SK-N-SH (cell line): ENCODE data around the gene LCN1. TPM values are rescaled to one million over a fixed set of nuclear protein-coding genes. Genes with fewer than 3 reads are reported as not detected.

Experiments
- CTCF ChIA-PET: fragments of 300-600, 350-600 bp; formaldehyde crosslinking; extraction: SDS; loops from one replicate; lab custom pipeline; 2021; lab: Yijun Ruan, JAX
- POLR2A ChIA-PET: fragments of 350-600 bp; sonication (Branson Sonifier 250); formaldehyde crosslinking; extraction: SDS; loops from one replicate; lab custom pipeline; 2020; ENCODE audit warnings: antibody characterized with exemption, inconsistent platforms; lab: Yijun Ruan, JAX
- DNase-seq: peaks from one replicate; pipeline ENCODE4 v3.0.0; 2012
- H2AFZ ChIP-seq: fragments of 200-600 bp; sonication (generic); 2 replicates; pipeline ENCODE4 v1.8.1; 2016; ENCODE audit warnings: antibody characterized with exemption, mild to moderate bottlenecking, low read depth
- H3F3A ChIP-seq: fragments of 200-600 bp; sonication (generic); replicated peaks from 2 replicates; pipeline ENCODE3; 2016; ENCODE audit warnings: antibody characterized with exemption, mild to moderate bottlenecking; ENCODE audit not compliant: insufficient read depth
- H3K27ac ChIP-seq, 2 experiments: fragments of 200-500 bp in 1 of 2; fragments of 200-600 bp in 1 of 2; sonication (Bioruptor generic) in 1 of 2; sonication (generic), shearing (Covaris generic) in 1 of 2; 2 replicates each; pipeline versions ENCODE4 v1.5.1 to v1.6.1; 2014 to 2016; ENCODE audit warnings: low read depth in 2 of 2, inconsistent platforms in 1 of 2, low read length in 1 of 2, mild to moderate bottlenecking in 1 of 2, mixed read lengths in 1 of 2
- H3K27me3 ChIP-seq: fragments of 200-600 bp; sonication (generic), shearing (Covaris generic); 2 replicates; pipeline ENCODE4 v1.6.1; 2016; ENCODE audit warnings: mixed run types; ENCODE audit not compliant: insufficient read depth
- H3K36me3 ChIP-seq, 2 experiments: fragments of 200-500 bp in 1 of 2; fragments of 200-600 bp in 1 of 2; sonication (Bioruptor generic) in 1 of 2; sonication (generic) in 1 of 2; replicated peaks in 1 of 2; 2 replicates each; pipeline versions ENCODE3 to v1.5.1; 2014 to 2016; ENCODE audit warnings: low read length in 1 of 2, mild to moderate bottlenecking in 1 of 2; ENCODE audit not compliant: insufficient read depth in 2 of 2, control insufficient read depth in 1 of 2
- H3K4me1 ChIP-seq, 2 experiments: fragments of 200-500 bp in 1 of 2; fragments of 200-600 bp in 1 of 2; sonication (Bioruptor generic) in 1 of 2; sonication (generic), shearing (Covaris generic) in 1 of 2; 2 replicates each; pipeline versions ENCODE4 v1.5.1 to v1.6.1; 2014 to 2016; ENCODE audit warnings: low read depth in 1 of 2, low read length in 1 of 2, mixed run types in 1 of 2; ENCODE audit not compliant: insufficient read depth in 2 of 2, control insufficient read depth in 1 of 2
- H3K4me2 ChIP-seq: fragments of 200-600 bp; sonication (generic), shearing (Covaris generic); 2 replicates; pipeline ENCODE4 v1.6.1; 2017; ENCODE audit warnings: mixed run types
- H3K4me3 ChIP-seq, 2 experiments: fragments of 200-500 bp in 1 of 2; fragments of 200-600 bp in 1 of 2; sonication (Bioruptor generic) in 1 of 2; sonication (generic), shearing (Covaris generic) in 1 of 2; 2 replicates each; pipeline versions ENCODE4 v1.5.1 to v1.8.1; 2014 to 2016; ENCODE audit warnings: low read depth in 2 of 2, inconsistent platforms in 1 of 2, low read length in 1 of 2, mild to moderate bottlenecking in 1 of 2, mixed read lengths in 1 of 2, moderate library complexity in 1 of 2
- H3K79me2 ChIP-seq: fragments of 200-600 bp; sonication (generic); 2 replicates; pipeline ENCODE4 v1.8.1; 2017; ENCODE audit warnings: mild to moderate bottlenecking; ENCODE audit not compliant: insufficient read depth
- H3K9ac ChIP-seq: fragments of 200-600 bp; sonication (generic); 2 replicates; pipeline ENCODE4 v1.6.1; 2017; ENCODE audit warnings: mixed run types
- H3K9me2 ChIP-seq: fragments of 200-600 bp; sonication (generic); 2 replicates; pipeline ENCODE4 v1.6.1; 2017; ENCODE audit warnings: mixed run types
- H3K9me3 ChIP-seq: fragments of 200-600 bp; sonication (generic); 2 replicates; pipeline ENCODE4 v1.6.1; 2017; ENCODE audit warnings: mixed run types, mild to moderate bottlenecking, moderate library complexity
- H4K20me1 ChIP-seq: fragments of 200-600 bp; sonication (generic); 2 replicates; pipeline ENCODE4 v1.6.1; 2017; ENCODE audit warnings: mild to moderate bottlenecking, mixed run types; ENCODE audit not compliant: insufficient read depth
- CHD2 ChIP-seq: fragments of 150-350 bp; IDR thresholded peaks from 2 replicates; pipeline ENCODE4 v1.6.1; 2018; ENCODE audit warnings: low read length; ENCODE audit not compliant: partially characterized antibody
- CTCF ChIP-seq: fragments of 200-600 bp; sonication (generic); IDR thresholded peaks from 2 replicates; pipeline ENCODE4 v1.6.1; 2017; ENCODE audit warnings: antibody characterized with exemption, mild to moderate bottlenecking, moderate library complexity
- EZH2phosphoT487 ChIP-seq: fragments of 200-600 bp; sonication (generic); IDR thresholded peaks from 2 replicates; pipeline ENCODE4 v1.6.1; 2017; ENCODE audit warnings: low read depth, mixed run types, mild to moderate bottlenecking, antibody characterized with exemption, moderate library complexity, borderline replicate concordance
- FOXJ3 ChIP-seq: sonication (generic); formaldehyde crosslinking; IDR thresholded peaks from 2 replicates; pipeline ENCODE4 v1.5.1; 2020; ENCODE audit warnings: mild to moderate bottlenecking, missing genetic modification reagents
- FOXM1 ChIP-seq: IDR thresholded peaks from 2 replicates; pipeline ENCODE4 v1.4.0; 2012; ENCODE audit warnings: low read depth, mild to moderate bottlenecking
- GABPA ChIP-seq: IDR thresholded peaks from 2 replicates; pipeline ENCODE4 v1.4.0; 2012; ENCODE audit warnings: low read depth, mild to moderate bottlenecking
- JUND ChIP-seq: IDR thresholded peaks from 2 replicates; pipeline ENCODE4 v1.4.0; 2012
- MEF2A ChIP-seq: IDR thresholded peaks from 2 replicates; pipeline ENCODE4 v1.4.0; 2012; ENCODE audit warnings: low read depth, borderline replicate concordance
- MXI1 ChIP-seq: IDR thresholded peaks from 2 replicates; pipeline ENCODE4 v1.6.1; 2012; ENCODE audit warnings: mild to moderate bottlenecking, low read depth, low read length, improper control_type of control experiment
- NRF1 ChIP-seq: IDR thresholded peaks from 2 replicates; pipeline ENCODE4 v1.6.1; 2012; ENCODE audit warnings: low read depth, mild to moderate bottlenecking, low read length
- PBX3 ChIP-seq: IDR thresholded peaks from 2 replicates; pipeline ENCODE4; 2012
- RCOR1 ChIP-seq: fragments of 150-350 bp; IDR thresholded peaks from 2 replicates; pipeline ENCODE4 v1.6.1; 2017; ENCODE audit warnings: antibody characterized with exemption, low read length
- RFX5 ChIP-seq: IDR thresholded peaks from 2 replicates; pipeline ENCODE4 v1.6.1; 2012; ENCODE audit warnings: mild to moderate bottlenecking, improper control_type of control experiment, low read length
- SIN3A ChIP-seq: IDR thresholded peaks from 2 replicates; pipeline ENCODE4 v1.6.1; 2012; ENCODE audit warnings: low read depth, mild to moderate bottlenecking, low read length, moderate library complexity, borderline replicate concordance
- SMC3 ChIP-seq: IDR thresholded peaks from 2 replicates; pipeline ENCODE4 v1.6.1; 2012; ENCODE audit warnings: low read depth, low read length, improper control_type of control experiment
- TAF1 ChIP-seq: IDR thresholded peaks from 2 replicates; pipeline ENCODE4 v1.6.1; 2012; ENCODE audit warnings: low read depth, mild to moderate bottlenecking, low read length, moderate library complexity, borderline replicate concordance
- TEAD4 ChIP-seq: IDR thresholded peaks from 2 replicates; pipeline ENCODE4 v1.4.0; 2012; ENCODE audit warnings: mild to moderate bottlenecking, borderline replicate concordance; ENCODE audit not compliant: insufficient read depth
- ZBTB33 ChIP-seq: IDR thresholded peaks from 2 replicates; pipeline ENCODE4 v1.4.0; 2012; ENCODE audit warnings: low read depth, borderline replicate concordance
- whole genome bisulfite sequencing: methylation state at CpG from one replicate; pipeline ENCODE4 v1.1.6; 2017; ENCODE audit warnings: low lambda C conversion rate; 5-methylcytosine and 5-hydroxymethylcytosine counted together
- polyA plus RNA-seq, 3 experiments: library from polyadenylated mRNA; depleted of rRNA; stranded (reverse); fragments of >200 nt; gene quantifications; 2 replicates each; pipeline ENCODE4 v1.2.3, GENCODE V29; 2012
- TF ChIP-seq, protein P1 (sequence below): IDR thresholded peaks from 2 replicates; pipeline ENCODE4 v1.4.0; 2012; ENCODE audit warnings: low read depth
- TF ChIP-seq, protein P2 (sequence below): IDR thresholded peaks from 2 replicates; pipeline ENCODE4 v1.6.1; 2012; ENCODE audit warnings: mild to moderate bottlenecking, low read depth, low read length, moderate library complexity

LCN1 gene
- polyA plus RNA-seq, 1 of the 3 experiments (the other 2 are of a cell fraction): not detected

DNA sequence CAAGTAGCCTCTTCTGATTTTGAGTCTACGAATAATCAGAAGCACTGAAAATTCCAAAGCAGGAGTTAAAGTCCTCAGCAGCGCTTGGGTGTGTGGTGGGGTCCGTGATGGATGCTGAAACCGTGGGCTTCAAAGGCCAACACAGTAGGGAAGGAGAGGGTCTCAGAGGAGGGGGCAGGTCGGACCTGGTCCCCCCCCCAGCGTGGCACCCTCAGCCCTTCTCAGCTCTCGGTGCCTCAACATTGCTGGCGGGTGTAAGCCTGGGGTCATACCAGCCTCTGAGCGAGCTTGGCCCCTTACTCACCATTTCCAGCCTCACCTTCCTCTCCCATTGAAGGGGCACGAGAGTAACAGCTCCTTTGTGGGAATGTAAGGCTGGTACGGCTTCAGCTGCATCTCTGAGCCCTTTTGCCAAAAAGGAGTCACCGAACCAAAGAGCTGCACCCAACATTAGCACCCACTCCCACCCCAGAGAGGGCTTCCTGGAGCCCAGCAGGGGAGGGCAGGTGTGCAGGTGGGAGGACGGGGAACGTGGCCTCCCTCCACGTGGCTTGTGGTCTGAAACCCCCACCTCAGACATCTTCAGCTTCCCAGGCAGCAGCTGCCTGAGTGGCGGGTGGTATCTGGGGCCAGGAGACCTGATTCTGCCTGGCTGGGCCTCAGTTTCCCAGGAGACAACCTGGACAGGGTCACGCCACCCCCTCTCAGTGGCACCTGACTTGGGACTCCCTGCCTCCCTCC lies 6.7 kb upstream of the LCN1 start:
- no peak overlapping the region for H3K4me3 ChIP-seq
- H3F3A ChIP-seq: no peaks in the 10 kb centered on the region
- TF ChIP-seq TEAD4: no peak
- TF ChIP-seq, protein P1, sequence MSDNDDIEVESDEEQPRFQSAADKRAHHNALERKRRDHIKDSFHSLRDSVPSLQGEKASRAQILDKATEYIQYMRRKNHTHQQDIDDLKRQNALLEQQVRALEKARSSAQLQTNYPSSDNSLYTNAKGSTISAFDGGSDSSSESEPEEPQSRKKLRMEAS: no peak
- TF ChIP-seq RFX5: no peak
- no peak for TF ChIP-seq SMC3
- TF ChIP-seq EZH2phosphoT487: no peak
- TF ChIP-seq FOXM1: no peak
- TF ChIP-seq NRF1: no peak
- no peak for TF ChIP-seq SIN3A
- TF ChIP-seq MEF2A: no peak
- no peak for TF ChIP-seq TAF1
- no peak for TF ChIP-seq RCOR1
- no peak for TF ChIP-seq FOXJ3
- TF ChIP-seq MXI1: no peak
- no peak for TF ChIP-seq CTCF
- no peak for TF ChIP-seq CHD2
- TF ChIP-seq PBX3: no peak
- no peak for TF ChIP-seq JUND
- TF ChIP-seq, protein P2, sequence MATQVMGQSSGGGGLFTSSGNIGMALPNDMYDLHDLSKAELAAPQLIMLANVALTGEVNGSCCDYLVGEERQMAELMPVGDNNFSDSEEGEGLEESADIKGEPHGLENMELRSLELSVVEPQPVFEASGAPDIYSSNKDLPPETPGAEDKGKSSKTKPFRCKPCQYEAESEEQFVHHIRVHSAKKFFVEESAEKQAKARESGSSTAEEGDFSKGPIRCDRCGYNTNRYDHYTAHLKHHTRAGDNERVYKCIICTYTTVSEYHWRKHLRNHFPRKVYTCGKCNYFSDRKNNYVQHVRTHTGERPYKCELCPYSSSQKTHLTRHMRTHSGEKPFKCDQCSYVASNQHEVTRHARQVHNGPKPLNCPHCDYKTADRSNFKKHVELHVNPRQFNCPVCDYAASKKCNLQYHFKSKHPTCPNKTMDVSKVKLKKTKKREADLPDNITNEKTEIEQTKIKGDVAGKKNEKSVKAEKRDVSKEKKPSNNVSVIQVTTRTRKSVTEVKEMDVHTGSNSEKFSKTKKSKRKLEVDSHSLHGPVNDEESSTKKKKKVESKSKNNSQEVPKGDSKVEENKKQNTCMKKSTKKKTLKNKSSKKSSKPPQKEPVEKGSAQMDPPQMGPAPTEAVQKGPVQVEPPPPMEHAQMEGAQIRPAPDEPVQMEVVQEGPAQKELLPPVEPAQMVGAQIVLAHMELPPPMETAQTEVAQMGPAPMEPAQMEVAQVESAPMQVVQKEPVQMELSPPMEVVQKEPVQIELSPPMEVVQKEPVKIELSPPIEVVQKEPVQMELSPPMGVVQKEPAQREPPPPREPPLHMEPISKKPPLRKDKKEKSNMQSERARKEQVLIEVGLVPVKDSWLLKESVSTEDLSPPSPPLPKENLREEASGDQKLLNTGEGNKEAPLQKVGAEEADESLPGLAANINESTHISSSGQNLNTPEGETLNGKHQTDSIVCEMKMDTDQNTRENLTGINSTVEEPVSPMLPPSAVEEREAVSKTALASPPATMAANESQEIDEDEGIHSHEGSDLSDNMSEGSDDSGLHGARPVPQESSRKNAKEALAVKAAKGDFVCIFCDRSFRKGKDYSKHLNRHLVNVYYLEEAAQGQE: no peak
- TF ChIP-seq ZBTB33: no peak
- TF ChIP-seq GABPA: no peak
- TF ChIP-seq, all 33 proteins: peak for 0
- H3K79me2 ChIP-seq: no peaks in the 10 kb centered on the region
- H3K9ac ChIP-seq: no peak overlapping the region
- H3K4me1 ChIP-seq: no peaks in the 10 kb centered on the region; a peak in 1 of 4 replicates
- no peak for DNase-seq
- H3K27ac ChIP-seq: no peak overlapping the region
- H3K36me3 ChIP-seq: no peaks in the 10 kb centered on the region
- H3K4me2 ChIP-seq: no peak overlapping the region
- H3K9me2 ChIP-seq: no peaks in the 10 kb centered on the region
- H3K9me3 ChIP-seq: no peaks in the 10 kb centered on the region
- H4K20me1 ChIP-seq: no peaks in the 10 kb centered on the region
- CTCF ChIA-PET: interaction anchor here (1.0 to 3.2 kb wide), 2 partner anchors 10 to 13 kb away, joined by 3 to 23 read pairs; no protein-coding TSS in a partner anchor
- POLR2A ChIA-PET: no interaction called here
- 56% methylated on average over 15 of the region's 17 CpGs for WGBS
- no peaks in the 10 kb centered on the region for H3K27me3 ChIP-seq
- no peak overlapping the region for H2AFZ ChIP-seq
